Measurements from ENCODE around the gene ZNF681. TPM values are rescaled to one million over a fixed set of nuclear protein-coding genes. Genes with fewer than 3 reads are reported as not detected.

The ZNF681 gene
- total and polyA plus RNA-seq, 8 donors = 0.62 to 3.5 (median 0.92) TPM; not detected in 1

DNA sequence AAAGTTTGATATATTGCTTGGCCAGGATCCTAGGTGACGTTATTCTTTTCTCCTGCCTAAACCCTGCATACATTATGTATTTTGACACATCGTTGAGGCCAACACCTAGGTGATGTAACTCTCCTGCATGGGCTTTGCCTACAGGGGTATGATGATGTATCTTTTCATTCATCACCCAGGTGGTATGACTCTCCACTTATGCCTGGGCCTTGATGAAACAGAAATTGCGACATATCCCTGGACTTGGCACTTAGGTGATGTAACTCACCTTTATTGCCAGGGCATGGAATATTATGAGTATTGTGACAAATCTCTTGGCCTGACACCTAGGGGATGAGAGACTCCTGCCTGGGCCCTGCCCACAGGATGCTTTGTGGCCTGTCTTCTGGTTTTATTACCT is 18.5 kb upstream of the ZNF681 start:
- DNase-seq = no peak
- Histone ChIP-seq H3K4me3 (no peak overlapping the region), H3K36me3 (peaks cover 0 to 47% (median 38%) of the 10 kb centered on the region in 4 donors), H3K27ac (no peak overlapping the region), H3K9me3 (no peaks in the 10 kb centered on the region), H3K27me3 (no peaks in the 10 kb centered on the region), H3K4me1 (no peaks in the 10 kb centered on the region)
- 63 to 67% (median 65%) methylated on average over 3 of the region's 3 CpGs for WGBS, 5 donors
- intact Hi-C loops (cut with DNase I; ENCODE audit: low total_unique reads) = no loop called here
- no peak for TF ChIP-seq POLR2A (IDR thresholded peaks at IDR 0.05)
- TF ChIP-seq CTCF (IDR thresholded peaks at IDR 0.05) = no peak
- TF ChIP-seq POLR2AphosphoS5 (IDR thresholded peaks at IDR 0.05) = no peak
- no peak for TF ChIP-seq EP300 (IDR thresholded peaks at IDR 0.05)

DNA sequence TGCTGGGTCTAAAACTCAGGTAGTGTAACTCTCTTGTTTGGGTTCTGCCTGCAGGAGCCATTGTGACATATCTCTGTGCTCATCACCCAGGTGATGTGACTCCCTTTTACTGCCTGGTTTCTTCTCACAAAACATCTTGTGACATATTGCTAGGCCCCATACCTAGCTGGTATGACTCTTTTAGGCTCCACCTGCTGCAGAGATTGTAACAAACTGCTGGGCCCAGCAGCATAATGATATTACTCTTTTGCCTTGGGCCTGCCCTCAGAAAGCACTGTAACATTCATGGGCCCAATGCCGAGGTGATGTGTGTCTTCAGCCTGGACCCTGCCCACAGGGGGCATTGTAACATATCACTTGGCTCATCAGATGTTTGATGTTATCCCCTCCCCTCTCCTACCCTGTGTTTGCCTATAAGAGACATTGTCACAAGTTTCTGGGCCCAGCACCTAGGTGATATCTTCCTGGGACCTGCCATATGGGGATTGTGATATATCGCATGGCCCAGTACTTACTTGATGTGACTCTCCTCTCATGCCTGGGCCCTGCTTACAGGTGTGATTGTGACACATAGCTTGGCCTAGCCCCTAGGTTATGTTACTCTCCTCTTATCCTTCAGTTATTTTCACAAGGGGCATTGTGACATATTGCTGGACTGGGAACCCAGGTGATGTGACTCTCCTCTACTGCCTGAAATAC is 18.0 kb upstream of the ZNF681 start:
- intact Hi-C loops (cut with DNase I; ENCODE audit: low total_unique reads) = no loop called here
- Histone ChIP-seq H3K9me3 (no peaks in the 10 kb centered on the region), H3K27ac (no peak overlapping the region), H3K27me3 (no peaks in the 10 kb centered on the region), H3K36me3 (peaks cover 0 to 41% (median 36%) of the 10 kb centered on the region in 4 donors), H3K4me3 (no peak overlapping the region), H3K4me1 (no peaks in the 10 kb centered on the region)
- WGBS, 5 donors = 89 to 98% (median 91%) methylated on average over 2 of the region's 2 CpGs
- no peak for DNase-seq
- TF ChIP-seq POLR2AphosphoS5 (IDR thresholded peaks at IDR 0.05) = no peak
- no peak for TF ChIP-seq EP300 (IDR thresholded peaks at IDR 0.05)
- no peak for TF ChIP-seq POLR2A (IDR thresholded peaks at IDR 0.05)
- no peak for TF ChIP-seq CTCF (IDR thresholded peaks at IDR 0.05)

DNA sequence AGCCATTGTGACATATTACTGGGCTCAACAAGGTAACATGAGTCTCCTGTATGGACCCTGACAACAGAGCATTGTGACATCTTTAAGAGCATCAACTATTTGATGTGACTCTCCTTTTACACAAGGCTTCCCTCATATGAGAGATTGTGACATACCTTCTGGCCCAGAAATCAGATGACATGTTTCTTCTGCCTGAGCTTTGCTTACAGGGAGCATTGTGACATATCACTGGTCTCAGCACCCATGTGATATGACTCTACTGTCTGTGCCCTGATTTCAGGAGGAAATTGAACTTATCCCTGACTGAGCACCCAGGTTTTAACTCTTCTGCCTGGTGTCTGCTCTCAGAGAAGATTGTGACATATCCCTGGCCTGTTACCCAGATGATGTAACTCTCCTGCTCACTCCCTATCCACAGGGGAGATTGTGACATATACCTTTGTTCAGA is 15.9 kb upstream of the ZNF681 start:
- Histone ChIP-seq H3K9me3 (no peaks in the 10 kb centered on the region), H3K4me1 (no peaks in the 10 kb centered on the region), H3K4me3 (no peak overlapping the region), H3K36me3 (peaks cover 0 to 41% (median 28%) of the 10 kb centered on the region in 4 donors), H3K27ac (no peak overlapping the region), H3K27me3 (no peaks in the 10 kb centered on the region)
- TF ChIP-seq CTCF (IDR thresholded peaks at IDR 0.05) (no peak), EP300 (IDR thresholded peaks at IDR 0.05) (no peak), POLR2AphosphoS5 (IDR thresholded peaks at IDR 0.05) (no peak), POLR2A (IDR thresholded peaks at IDR 0.05) (no peak)
- no peak for DNase-seq
- intact Hi-C loops (cut with DNase I; ENCODE audit: low total_unique reads) = no loop called here

DNA sequence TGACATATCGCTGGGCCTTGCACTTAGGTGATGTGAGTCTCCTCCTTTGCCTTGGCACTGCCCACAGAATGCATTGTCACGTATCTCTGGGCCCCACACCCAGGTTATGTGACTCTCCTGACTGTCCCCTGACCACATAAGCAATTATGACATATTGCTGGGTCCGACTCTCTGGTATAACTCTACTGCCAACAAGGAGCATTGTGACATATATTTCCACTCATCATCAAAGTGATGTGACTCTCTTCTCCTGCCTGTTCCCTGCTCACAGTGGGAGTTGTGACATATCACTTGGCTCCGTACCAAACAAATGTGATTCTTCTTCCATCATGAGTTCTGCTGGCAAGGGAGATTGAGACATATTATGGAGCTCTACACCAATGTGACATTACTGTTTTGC is 15.4 kb upstream of the ZNF681 start:
- intact Hi-C loops (cut with DNase I; ENCODE audit: low total_unique reads) = no loop called here
- Histone ChIP-seq H3K27ac (no peak overlapping the region), H3K4me1 (no peaks in the 10 kb centered on the region), H3K36me3 (peaks cover 0 to 37% (median 24%) of the 10 kb centered on the region in 4 donors), H3K4me3 (no peak overlapping the region), H3K9me3 (no peaks in the 10 kb centered on the region), H3K27me3 (no peaks in the 10 kb centered on the region)
- WGBS, 5 donors = 63 to 75% (median 72%) methylated on average over 4 of the region's 4 CpGs
- DNase-seq = no peak
- no peak for TF ChIP-seq EP300 (IDR thresholded peaks at IDR 0.05)

GRCh38 chr19:23772675-23773063 is 14.0 kb upstream of the ZNF681 start:
- TF ChIP-seq POLR2A (IDR thresholded peaks at IDR 0.05) (no peak), CTCF (IDR thresholded peaks at IDR 0.05) (no peak), EP300 (IDR thresholded peaks at IDR 0.05) (no peak), POLR2AphosphoS5 (IDR thresholded peaks at IDR 0.05) (no peak)
- Histone ChIP-seq H3K27ac (no peak overlapping the region), H3K27me3 (no peaks in the 10 kb centered on the region), H3K9me3 (no peaks in the 10 kb centered on the region), H3K4me3 (no peak overlapping the region), H3K36me3 (peaks cover 0 to 28% (median 19%) of the 10 kb centered on the region in 4 donors), H3K4me1 (no peaks in the 10 kb centered on the region)
- DNase-seq = no peak
- WGBS, 5 donors = 80 to 95% (median 92%) methylated on average over 2 of the region's 2 CpGs
- intact Hi-C loops (cut with DNase I; ENCODE audit: low total_unique reads) = no loop called here
